Suppressor macrophage treated with lipopolysaccharide for 1 hour (primary cell): Measurements from ENCODE around the gene ZNF100.
"Not testable (repeated sequence)": the region's sequence is repeated elsewhere in the genome, so short reads cannot be mapped to it uniquely, and the experiment has no call there.

Experiments
- DNase-seq, 3 donors: peaks; one replicate each; pipeline ENCODE4 v3.0.0-alpha.2; 2020 to 2022

The ZNF100 gene

GRCh38 chr19:21699197-21699596, 68.2 kb downstream of the ZNF100 start:
- DNase-seq: no peak

GRCh38 chr19:21698215-21698614, 69.2 kb downstream of the ZNF100 start:
- peak; percentile 33 to 68 (median 48) for DNase-seq

- DNase-seq: no peak
These were observed 69.7 kb downstream of the ZNF100 start for GRCh38 chr19:21697698-21698097.

DNA sequence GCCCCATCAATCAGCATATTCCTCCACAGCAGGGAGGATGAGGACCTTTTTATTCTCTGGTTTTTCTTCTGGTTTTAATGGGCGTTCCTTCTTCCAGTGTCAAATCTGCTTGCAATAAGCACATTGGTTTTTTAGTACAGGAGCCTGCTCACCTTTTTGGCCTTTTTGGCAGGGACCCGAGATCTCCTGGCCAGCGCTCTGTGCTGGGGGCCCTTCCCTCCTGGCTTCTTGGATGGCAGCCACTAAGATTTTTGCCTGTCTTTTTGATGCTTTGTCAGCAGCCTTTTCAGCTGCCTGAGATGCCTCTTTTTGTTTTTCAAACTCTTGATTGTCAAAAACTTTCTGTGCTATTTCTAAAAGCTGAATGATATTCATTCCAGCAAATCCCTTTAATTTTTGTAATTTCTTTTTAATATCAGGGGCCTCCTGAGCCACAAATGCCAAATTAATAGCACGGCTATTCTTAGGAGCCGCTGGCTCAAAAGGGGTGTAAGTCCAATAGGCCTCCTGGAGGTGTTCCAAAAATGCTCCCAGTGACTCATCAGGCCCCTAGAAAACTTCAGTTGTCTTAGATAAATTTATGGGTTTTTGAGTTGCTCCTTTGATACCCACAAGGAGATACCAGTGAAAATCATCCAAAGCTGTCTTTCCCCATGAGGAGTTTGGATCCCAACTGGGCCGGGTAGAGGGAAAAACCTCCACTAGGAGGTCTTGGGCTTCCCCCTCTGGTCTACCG, 73.0 kb downstream of the ZNF100 start:
- DNase-seq: no peak

DNA sequence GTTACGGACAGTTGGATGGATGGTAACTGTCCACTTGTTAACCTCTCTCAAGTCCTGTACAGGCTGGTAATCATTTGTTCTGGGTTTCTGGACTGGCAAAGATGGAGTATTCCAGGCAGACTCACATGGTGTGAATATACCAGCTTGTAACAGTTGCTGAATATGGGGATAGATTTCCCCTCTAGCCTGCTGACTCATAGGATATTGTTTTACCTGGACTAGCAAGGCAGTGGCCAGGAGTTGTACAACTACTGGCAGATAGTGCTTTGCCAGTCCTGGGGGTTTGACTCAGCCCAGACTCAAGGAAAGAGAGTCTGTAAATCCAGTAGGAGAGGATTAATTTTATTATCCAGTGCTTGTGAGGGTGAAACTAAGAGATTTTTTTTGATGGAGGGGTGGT, 74.0 kb downstream of the ZNF100 start:
- DNase-seq: no peak

- no peak for DNase-seq
These were observed 75.7 kb downstream of the ZNF100 start for GRCh38 chr19:21691661-21692060.

GRCh38 chr19:21688464-21688863, 78.9 kb downstream of the ZNF100 start:
- DNase-seq: no peak

GRCh38 chr19:21680671-21681070, 86.7 kb downstream of the ZNF100 start:
- no peak for DNase-seq

- DNase-seq: no peak
These were observed 87.4 kb downstream of the ZNF100 start for GRCh38 chr19:21680026-21680425.

DNA sequence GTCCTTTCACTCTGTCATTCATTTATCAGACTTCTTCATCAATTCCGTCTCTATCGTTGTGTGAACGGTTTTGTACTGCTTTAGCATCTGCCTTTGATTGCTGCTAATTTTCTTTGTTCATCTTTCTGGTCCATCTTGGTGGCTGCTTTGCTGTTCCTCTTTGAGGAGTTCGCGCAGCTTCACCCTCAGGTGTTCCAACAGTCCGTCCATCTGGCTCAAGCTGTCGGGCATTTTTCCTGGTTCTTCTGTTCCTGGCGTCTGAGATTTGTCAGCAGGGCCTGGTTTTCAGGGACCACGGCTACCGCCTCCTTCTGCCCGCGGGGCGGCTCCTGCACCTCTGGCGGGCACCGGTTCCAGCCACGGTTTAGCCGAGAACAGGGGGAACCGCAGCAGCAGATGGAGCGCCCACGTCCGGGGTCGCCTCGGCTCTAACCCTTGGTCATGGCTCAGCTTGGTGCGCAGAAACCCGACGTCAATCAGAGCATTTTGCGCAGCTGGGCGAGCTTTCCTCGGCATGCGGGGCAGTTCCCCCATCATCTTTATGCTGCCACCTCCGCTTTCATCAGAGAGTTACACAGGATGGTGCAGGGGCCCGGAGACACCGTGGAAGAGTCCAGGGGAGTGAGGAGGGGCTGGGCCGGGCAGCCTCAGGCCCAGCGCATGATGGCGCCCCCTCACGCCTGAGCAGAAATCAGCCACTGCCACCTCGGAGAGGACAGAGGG, 89.5 kb downstream of the ZNF100 start:
- peak in 1 of 3 donors; percentile 2 for DNase-seq

DNA sequence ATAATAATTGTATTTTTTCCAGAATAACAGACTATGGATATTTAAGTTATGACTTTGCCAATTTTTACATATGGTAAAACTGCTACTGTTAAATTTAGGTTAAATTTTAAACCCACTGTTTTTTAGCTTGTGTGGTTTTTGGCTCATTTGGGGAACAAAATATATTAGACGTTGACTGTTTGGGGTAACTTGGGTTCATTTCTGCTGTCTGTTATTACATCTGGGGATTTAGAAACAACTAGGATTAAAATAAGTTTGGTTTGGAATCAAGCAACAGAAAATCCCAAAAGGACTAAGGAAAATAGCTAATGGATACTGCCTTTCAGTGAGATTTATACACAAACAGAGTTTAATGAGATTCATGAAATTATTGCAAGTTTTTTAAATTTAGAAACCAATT, 92.9 kb downstream of the ZNF100 start:
- no peak for DNase-seq

- not testable (repeated sequence) for DNase-seq
These were observed 93.9 kb downstream of the ZNF100 start for GRCh38 chr19:21673479-21673878.
